Frontal cortex (tissue), 4 donors: ENCODE data around the gene PLXDC1. TPM values are rescaled to one million over a fixed set of nuclear protein-coding genes. Genes with fewer than 3 reads are reported as not detected.
"Not testable (repeated sequence)": the region's sequence is repeated elsewhere in the genome, so short reads cannot be mapped to it uniquely, and the experiment has no call there.

ENCODE experiments used
- DNase-seq, 2 donors: peaks; one replicate each; pipeline ENCODE4 v3.0.0; 2012; ENCODE audit warnings: low spot score in 2 of 2
- FAIRE-seq: peaks from 2 replicates; lab custom pipeline; 2012; peaks lifted over from hg19 to GRCh38; lab: Jason Lieb, UNC
- small RNA-seq: library from RNA; depleted of rRNA; stranded (forward); fragments of <200 nt; gene quantifications from one replicate; pipeline ENCODE3, GENCODE V24; 2014
- total RNA-seq: library from RNA; depleted of rRNA; stranded (reverse); fragments of >200 nt; gene quantifications from one replicate; pipeline ENCODE4 v1.2.3, GENCODE V29; 2014
- donor health status: control.
- donor health status: control.
- donor health status: control.

PLXDC1 gene
- total RNA-seq, 1 donor from 2014 or later = 9.8 TPM

DNA sequence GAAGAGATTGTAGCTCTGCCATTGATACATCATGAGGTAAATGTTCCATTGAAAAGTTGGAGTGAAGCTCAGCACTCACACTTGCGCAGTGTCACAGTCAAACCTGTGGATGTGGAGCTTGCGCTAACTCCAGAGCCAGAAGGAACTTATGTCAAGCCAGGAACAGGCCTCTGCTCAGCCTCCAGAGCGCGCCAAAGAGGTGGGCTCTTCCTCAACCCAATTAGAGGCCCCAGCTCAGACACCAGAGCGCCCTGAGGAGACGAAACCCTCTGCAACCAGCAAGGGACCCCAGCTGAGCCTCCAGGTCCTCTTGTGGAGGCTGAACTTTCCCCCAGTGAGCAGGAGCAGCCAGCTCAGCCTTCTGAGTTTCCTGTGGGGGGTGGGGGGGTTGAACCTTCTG lies 122.7 kb downstream of the PLXDC1 start:
- FAIRE-seq (no peak), DNase-seq (no peak)

DNA sequence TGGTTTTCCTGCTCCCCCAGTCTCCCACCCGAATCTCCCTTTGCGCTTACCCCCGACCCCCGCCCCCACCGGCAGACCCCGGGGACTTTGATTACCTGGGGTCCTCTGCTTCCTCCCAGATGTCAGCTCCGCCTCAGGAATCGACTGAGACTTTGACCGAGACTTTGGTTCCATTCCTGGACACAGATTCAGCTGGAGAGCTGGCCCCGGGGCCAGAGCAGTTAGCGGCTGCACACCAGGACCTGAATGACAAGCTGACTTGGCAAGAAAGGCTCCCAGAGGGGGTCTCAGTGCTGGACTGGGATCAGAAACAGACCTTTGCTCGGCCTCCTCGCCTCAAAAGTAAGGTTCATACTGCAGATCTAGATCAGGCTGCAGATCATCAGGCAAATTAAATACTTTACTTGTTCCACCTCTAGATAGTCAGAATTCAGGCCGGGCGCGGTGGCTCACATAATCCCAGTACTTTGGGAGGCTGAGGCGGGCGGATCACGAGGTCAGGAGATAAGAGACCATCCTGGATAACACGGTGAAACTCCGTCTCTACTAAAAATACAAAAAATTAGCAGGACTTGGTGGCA lies 123.9 kb downstream of the PLXDC1 start:
- FAIRE-seq = no peak

DNA sequence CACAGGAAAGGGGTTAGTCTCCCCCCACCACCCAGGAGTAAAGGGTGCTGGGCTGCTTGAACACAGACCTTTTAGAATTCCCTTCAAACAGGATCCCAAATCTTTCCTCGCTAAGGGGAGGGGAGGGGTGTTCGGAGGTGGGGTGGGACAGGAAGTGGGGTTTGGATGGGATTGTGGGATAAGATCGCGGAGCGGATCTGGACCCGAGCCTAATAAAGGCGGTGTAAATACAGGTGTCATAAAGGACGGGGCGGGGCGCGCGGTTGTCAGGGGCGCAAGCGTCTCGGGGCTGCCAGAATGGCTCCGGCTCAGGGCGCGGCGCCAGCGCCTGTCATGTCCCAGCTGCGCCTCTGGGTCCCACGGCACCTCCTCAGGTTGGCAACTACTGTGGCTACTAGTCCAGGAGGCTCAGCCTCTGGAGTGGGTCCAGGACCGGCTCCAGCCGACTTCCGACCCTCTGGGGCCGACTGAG lies 124.4 kb downstream of the PLXDC1 start:
- DNase-seq (peak in 1 of 2 donors; percentile 71), FAIRE-seq (no peak)

More for the DNA sequence above, 123.9 kb downstream of the PLXDC1 start:
- DNase-seq = no peak

DNA sequence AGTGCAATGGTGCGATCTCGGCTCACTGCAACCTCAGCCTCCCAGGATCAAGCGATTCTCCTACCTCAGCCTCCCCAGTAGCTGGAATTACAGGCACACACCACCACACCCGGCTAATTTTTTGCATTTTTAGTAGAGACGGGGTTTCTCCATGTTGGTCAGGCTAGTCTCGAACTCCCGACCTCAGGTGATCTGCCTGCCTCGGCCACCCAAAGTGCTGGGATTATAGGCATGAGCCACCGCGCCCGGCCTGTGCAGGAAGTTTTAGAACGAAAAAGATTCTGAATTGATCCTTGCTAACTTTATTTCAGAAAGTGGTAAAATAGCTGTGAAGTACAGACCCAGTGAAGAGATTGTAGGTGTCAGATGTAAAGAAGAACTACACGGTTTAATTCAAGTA lies 125.1 kb downstream of the PLXDC1 start:
- not testable (repeated sequence) for DNase-seq, FAIRE-seq

DNA sequence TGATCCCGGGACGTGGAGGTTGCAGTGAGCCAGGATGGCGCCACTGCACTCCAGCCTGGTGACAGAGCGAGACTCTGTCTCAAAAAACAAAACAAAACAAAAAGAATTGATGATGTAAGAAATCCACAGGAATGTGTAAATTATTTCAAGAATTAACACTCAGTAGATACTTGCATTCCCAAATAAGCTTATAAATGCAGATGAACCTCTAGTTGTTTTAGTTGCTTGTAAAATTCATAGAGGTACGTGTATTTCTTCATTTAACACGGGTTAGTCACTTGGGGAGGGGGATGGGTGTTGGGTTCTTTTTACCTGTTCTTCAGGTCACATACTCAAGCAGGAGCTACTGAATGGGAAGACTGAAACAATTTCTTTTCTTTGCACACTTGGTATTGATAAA lies 128.5 kb downstream of the PLXDC1 start:
- no peak for DNase-seq
- no peak for FAIRE-seq

DNA sequence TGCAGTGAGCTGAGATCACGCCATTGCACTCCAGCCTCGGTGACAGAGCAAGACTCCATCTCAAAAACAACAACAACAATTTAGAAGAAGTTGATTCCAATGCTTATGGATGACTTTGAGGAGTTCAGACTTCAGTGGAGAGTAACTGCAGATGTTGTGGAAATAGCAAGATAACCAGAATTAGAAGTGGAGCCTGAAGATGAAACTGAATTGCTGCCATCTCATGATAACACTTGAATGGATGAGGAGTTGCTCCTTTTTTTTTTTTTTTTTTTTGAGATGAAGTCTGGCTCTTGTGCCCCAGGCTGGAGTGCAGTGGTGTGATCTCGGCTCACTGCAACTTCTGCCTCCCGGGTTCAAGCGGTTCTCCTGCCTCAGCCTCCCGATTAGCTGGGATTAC lies 131.4 kb downstream of the PLXDC1 start:
- not testable (repeated sequence) for FAIRE-seq

DNA sequence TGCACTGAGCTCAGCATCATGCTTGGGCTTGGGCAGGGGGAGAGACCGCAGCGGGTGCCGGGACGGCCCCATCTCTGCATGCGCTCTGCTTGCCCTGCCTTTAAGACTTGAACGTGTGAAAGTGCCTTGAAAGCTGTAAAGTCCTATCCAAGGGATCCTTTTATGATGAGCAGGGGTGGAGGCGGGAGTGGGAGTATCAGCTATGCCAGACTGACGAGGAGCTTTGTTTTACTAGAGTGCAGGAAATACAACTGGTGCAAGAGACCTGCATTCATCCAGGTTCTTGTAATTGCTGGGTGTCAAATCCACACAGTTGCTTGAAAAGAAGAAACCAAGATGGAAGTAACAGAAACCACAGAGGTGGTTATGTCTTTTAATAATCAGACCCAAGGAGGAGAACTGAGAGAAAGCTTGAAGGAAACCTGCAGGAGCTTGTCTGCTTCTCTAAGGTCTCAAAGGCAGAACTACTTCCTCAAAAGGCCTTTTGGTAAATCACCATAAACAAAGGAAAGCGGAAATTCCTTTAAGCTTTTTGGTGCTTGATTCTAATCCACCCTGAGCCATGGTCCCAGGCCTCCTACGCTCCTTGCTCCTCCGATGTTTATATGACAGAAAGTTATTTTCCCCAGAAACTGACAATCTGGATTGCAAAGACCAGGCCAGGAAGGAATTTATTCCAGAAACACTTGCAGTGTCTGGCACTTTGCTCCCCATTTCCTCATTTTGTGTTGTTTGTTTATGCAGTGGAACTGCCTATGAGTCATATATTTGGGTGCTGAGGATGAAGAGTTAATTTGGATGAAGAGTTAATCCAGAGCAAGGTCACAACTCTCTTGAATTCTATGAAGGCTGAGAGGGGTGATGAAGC lies 132.9 kb downstream of the PLXDC1 start:
- FAIRE-seq (no peak), DNase-seq (no peak)

More for the DNA sequence above, 131.4 kb downstream of the PLXDC1 start:
- not testable (repeated sequence) for DNase-seq

DNA sequence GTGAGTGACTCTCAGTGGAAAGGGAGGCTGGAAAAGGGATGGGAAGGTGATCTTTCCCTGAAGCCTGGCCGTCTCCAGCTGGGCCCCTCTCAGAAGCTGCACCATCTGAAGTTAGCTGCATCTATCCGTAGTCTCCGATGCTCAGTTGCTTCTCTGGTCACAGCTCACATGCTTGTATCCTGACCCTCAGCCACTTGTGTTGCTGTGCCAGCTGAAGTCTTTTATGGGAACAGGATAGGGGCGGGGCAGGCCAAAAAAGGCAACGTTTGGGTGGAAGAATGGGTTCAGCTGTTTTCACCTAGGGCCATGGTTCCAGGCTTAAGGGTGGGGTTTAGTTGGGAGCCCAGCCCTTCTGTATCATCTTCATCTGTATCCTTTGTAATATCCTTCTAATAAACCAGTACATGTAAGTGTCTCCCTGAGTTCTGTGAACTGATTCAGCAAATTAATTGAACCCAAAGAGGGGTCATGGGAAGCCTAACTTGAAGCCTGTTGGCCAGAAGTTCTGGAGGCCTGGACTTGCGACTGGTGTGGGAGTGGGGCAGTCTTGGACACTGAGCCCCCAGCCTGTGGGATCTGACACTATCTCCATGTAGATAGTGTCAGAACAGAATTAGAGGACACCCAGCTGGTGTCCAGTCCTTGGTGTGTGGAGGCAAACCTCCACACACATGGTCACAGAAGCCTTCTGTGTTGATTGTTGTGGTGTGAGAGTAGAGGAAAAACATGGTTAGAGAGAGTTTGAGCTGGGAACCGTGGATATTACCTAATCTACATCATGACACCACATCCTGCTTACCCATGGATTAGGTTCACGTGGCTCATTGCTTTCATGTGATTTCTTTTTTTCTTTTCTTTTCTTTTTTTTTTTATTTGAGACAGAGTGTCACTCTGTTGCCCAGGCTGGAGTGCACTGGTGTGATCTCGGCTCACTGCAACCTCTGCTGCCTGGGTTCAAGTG lies 135.0 kb downstream of the PLXDC1 start:
- FAIRE-seq = no peak
- DNase-seq = no peak

DNA sequence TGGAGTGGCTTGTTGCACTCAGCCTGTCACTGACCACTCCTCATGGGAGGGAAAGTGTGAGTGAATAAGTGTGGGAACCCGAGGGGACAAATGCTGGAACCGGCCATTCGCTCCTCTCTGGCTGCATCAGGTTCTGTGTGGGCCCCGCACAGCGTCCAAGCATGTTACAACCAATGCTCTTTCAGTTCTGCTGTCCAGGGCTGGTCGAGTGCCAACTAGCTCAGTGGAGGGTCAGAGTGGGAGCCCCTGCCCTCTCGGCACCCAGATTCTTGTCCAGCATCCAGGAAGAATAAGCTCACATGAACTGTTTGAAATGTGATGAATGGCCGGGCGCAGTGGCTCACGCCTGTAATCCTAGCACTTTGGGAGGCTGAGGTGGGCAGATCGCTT lies 135.9 kb downstream of the PLXDC1 start:
- DNase-seq (no peak), FAIRE-seq (no peak)

DNA sequence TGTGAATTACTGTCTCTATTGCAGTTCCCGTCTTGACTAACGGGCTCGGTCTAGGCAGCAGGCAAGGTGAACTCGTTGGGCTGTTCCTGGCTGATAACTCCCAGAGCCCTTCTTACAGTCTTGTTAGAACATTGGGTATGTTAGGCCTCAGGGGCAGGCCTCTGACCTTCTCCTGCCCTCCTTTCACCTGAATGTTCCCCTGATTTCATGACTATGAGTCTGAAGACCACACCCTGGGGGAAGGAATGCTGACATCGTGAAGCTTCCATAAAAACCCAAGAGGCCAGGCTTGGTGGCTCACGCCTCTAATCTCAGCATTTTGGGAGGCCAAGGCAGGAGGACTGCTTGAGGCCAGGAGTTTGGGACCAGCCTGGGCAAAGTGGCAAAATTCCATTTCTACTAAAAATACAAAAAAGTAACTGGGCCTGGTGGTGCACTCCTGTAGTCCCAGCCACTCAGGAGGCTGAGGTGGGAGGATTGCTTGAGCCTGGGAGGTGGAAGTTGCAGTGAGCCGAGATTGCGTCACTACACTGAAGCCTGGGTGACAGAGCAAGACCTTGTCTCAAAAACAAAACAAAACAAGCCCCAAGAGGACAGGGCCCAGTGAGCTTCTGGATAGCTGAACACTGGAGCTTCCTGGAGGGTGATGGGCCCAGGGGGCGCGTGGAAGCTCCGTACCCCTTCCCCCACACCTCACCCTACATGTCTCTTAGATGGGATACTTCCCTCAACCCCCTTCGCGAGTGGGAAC lies 136.5 kb downstream of the PLXDC1 start:
- DNase-seq (no peak), FAIRE-seq (no peak)

DNA sequence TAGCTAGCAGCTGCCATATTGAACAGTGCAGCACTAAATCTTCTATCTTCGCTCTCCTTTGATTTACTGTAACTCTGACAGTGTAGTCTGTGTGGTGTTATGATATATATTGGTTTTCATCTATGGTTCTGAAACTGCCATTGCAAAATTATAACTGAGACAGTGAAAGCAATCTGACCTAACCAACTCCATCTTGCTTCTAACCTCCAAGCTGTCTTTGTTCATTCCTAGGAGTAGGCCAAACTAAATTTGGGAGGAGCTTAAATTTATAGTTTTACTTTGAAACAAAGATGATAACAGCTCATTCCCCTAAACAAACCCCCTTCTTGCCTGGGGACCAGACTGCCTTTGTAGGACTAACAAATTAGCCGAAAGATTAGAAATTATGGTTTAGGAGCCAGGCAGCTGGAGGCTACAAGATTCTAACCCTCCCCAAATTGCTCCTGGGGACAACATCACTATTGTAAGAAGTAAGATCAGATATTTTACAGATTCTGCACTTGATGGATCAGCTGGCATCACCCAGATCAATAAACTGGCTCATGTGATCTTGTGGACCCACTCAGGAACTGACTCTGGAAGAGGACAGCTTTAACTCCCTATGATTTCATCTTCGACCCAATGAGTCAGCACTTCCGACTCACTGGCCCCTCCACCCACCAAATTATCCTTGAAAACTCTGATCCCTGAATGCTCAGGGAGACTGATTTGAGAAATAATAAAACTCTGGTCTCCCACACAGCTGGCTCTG lies 137.2 kb downstream of the PLXDC1 start:
- DNase-seq (no peak), FAIRE-seq (no peak)

Small RNA genes lying within 50 kb of the gene (small RNA-seq; reads per million reads assigned to genes)
- not detected for gene AC091178.1

Other genes starting within 250 kb of the PLXDC1 start
- not detected for gene FBXO47, start 184.2 kb downstream of the PLXDC1 start, total RNA-seq
- gene ARL5C, start 14.5 kb upstream of the PLXDC1 start, total RNA-seq = not detected
- 14.3 TPM for gene CACNB1, start 46.0 kb upstream of the PLXDC1 start, total RNA-seq
- 1,210 TPM for gene RPL19, start 48.6 kb upstream of the PLXDC1 start, total RNA-seq
- gene STAC2, start 74.3 kb upstream of the PLXDC1 start, total RNA-seq = under 0.01 TPM
- 18.3 TPM for gene FBXL20, start 250.0 kb upstream of the PLXDC1 start, total RNA-seq